Testis (tissue), 2 donors: ENCODE results near the gene SRPK1.

ENCODE experiments used
- POLR2A ChIP-seq: fragments of 450-650 bp; IDR thresholded peaks from one replicate; pipeline ENCODE4 v1.6.1; 2017; ENCODE audit warnings: antibody characterized with exemption, mild to moderate bottlenecking, moderate library complexity
- TF ChIP-seq, protein P1 (sequence below), 3 experiments: fragments of 450-650 bp in 2 of 3; fragments of 200-600 bp in 1 of 3; sonication (generic) in 1 of 3; IDR thresholded peaks; one replicate each; pipeline ENCODE4 v1.5.1; 2016 to 2019; ENCODE audit warnings: antibody characterized with exemption in 3 of 3, mild to moderate bottlenecking in 2 of 3, moderate library complexity in 1 of 3

GRCh38 chr6:35900448-35900847 lies 20.4 kb downstream of the SRPK1 start:
- TF ChIP-seq, protein P1, sequence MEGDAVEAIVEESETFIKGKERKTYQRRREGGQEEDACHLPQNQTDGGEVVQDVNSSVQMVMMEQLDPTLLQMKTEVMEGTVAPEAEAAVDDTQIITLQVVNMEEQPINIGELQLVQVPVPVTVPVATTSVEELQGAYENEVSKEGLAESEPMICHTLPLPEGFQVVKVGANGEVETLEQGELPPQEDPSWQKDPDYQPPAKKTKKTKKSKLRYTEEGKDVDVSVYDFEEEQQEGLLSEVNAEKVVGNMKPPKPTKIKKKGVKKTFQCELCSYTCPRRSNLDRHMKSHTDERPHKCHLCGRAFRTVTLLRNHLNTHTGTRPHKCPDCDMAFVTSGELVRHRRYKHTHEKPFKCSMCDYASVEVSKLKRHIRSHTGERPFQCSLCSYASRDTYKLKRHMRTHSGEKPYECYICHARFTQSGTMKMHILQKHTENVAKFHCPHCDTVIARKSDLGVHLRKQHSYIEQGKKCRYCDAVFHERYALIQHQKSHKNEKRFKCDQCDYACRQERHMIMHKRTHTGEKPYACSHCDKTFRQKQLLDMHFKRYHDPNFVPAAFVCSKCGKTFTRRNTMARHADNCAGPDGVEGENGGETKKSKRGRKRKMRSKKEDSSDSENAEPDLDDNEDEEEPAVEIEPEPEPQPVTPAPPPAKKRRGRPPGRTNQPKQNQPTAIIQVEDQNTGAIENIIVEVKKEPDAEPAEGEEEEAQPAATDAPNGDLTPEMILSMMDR (IDR thresholded peaks at IDR 0.05), result no peak
- TF ChIP-seq POLR2A, result no peak
